MCF 10A (cell line): ENCODE measurements around the gene RBM26. TPM values are rescaled to one million over a fixed set of nuclear protein-coding genes. Genes with fewer than 3 reads are reported as not detected.

ENCODE experiments used
- BruUV-seq: library from RNA; stranded (reverse); fragments of 400-500 nt; replicated peaks from 2 replicates; lab custom pipeline; 2021; lab: Mats Ljungman, UMichigan
- CTCF ChIA-PET: fragments of 300-600 bp; sonication (Branson Sonifier 250); formaldehyde crosslinking; extraction: SDS; loops from one replicate; lab custom pipeline; 2021; ENCODE audit warnings: antibody characterized with exemption, inconsistent platforms; lab: Yijun Ruan, JAX
- POLR2A ChIA-PET: fragments of 300-600, 350-650 bp; sonication (Branson Sonifier 250); formaldehyde crosslinking; extraction: SDS; loops from one replicate; lab custom pipeline; 2020; ENCODE audit warnings: antibody characterized with exemption, inconsistent platforms; lab: Yijun Ruan, JAX
- DNase-seq: peaks from one replicate; pipeline ENCODE4 v3.0.0-alpha.2; 2018; ENCODE audit not compliant: unreplicated experiment
- H3K27ac Mint-ChIP-seq: one replicate; pipeline ENCODE4 v1.8.0; 2022; ENCODE audit warnings: mild to moderate bottlenecking, low read depth, mixed read lengths; ENCODE audit not compliant: unreplicated experiment
- H3K27me3 Mint-ChIP-seq: one replicate; pipeline ENCODE4 v1.8.0; 2022; ENCODE audit warnings: mixed read lengths; ENCODE audit not compliant: insufficient read depth, unreplicated experiment
- H3K36me3 Mint-ChIP-seq: one replicate; pipeline ENCODE4 v1.8.0; 2022; ENCODE audit warnings: mild to moderate bottlenecking, moderate library complexity, mixed read lengths; ENCODE audit not compliant: insufficient read depth, unreplicated experiment
- H3K4me1 Mint-ChIP-seq: one replicate; pipeline ENCODE4 v1.8.0; 2022; ENCODE audit warnings: mixed read lengths; ENCODE audit not compliant: insufficient read depth, unreplicated experiment
- H3K4me3 Mint-ChIP-seq: one replicate; pipeline ENCODE4 v1.8.0; 2022; ENCODE audit warnings: mild to moderate bottlenecking, moderate library complexity, mixed read lengths; ENCODE audit not compliant: unreplicated experiment
- H3K9me3 Mint-ChIP-seq: one replicate; pipeline ENCODE4 v1.8.0; 2022; ENCODE audit warnings: mixed read lengths; ENCODE audit not compliant: unreplicated experiment
- intact Hi-C: fragments of 100-400 bp; cut with micrococcal nuclease; formaldehyde crosslinking; loops from 2 replicates; pipeline ENCODE4 v1.14.1; 2022
- total RNA-seq: library from RNA; stranded (reverse); gene quantifications from 2 replicates; pipeline ENCODE4 v1.2.3, GENCODE V29; 2022
- TF ChIP-seq, protein P1 (sequence below): fragments of 200-600 bp; IDR thresholded peaks from one replicate; pipeline ENCODE4 v1.8.0; 2022; ENCODE audit warnings: antibody characterized with exemption, mild to moderate bottlenecking; ENCODE audit not compliant: unreplicated experiment

The RBM26 gene
- total RNA-seq, 1 experiment from 2014 or later: 72.6 TPM

DNA sequence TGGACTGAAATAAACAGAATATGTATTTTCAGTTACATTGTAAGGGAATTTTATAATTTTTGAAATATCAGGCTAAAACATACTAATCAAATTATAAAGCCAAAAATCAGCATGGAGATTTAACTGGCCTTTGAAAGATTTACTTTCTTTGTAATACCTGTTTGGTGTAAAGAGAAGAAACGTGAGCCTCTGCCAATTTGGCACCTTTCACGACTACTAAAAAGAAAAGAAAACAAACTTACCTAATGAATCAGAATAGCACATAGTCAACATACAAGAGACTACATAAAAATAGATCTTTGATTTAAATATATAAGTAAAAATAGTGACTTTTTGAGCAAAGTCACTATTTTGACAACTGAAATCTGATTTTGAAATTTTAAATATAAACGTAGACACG lies 87.4 kb downstream of the RBM26 start:
- Mint-ChIP-seq H3K27me3 (no peaks in the 10 kb centered on the region), H3K4me3 (no peak overlapping the region), H3K36me3 (peaks cover 73% of the 10 kb centered on the region), H3K4me1 (no peaks in the 10 kb centered on the region), H3K27ac (no peak overlapping the region), H3K9me3 (no peaks in the 10 kb centered on the region)
- DNase-seq: no peak
- CTCF ChIA-PET: no interaction called here
- POLR2A ChIA-PET: no interaction called here
- TF ChIP-seq, protein P1, sequence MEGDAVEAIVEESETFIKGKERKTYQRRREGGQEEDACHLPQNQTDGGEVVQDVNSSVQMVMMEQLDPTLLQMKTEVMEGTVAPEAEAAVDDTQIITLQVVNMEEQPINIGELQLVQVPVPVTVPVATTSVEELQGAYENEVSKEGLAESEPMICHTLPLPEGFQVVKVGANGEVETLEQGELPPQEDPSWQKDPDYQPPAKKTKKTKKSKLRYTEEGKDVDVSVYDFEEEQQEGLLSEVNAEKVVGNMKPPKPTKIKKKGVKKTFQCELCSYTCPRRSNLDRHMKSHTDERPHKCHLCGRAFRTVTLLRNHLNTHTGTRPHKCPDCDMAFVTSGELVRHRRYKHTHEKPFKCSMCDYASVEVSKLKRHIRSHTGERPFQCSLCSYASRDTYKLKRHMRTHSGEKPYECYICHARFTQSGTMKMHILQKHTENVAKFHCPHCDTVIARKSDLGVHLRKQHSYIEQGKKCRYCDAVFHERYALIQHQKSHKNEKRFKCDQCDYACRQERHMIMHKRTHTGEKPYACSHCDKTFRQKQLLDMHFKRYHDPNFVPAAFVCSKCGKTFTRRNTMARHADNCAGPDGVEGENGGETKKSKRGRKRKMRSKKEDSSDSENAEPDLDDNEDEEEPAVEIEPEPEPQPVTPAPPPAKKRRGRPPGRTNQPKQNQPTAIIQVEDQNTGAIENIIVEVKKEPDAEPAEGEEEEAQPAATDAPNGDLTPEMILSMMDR: no peak
- no TSS peak for BruUV-seq
- intact Hi-C loops: no loop called here

DNA sequence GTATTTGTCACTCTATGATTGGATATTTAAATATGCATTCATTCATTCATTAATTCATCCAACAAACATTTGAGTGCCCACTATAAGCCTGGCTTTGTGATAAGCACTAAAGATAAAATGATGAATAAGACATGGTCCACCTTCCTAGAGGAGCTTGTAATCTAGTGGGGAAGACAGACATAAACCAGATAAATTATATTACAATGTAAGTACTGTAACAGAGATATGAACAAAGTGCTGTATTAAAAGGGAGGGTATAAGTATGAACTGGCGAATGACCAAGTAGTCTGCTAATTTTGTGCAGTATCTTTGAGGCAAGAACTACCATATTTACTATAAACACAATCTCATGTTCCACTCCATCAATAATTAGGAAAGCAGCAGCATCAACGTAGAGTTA lies 88.2 kb downstream of the RBM26 start:
- TF ChIP-seq, protein P1: no peak
- Mint-ChIP-seq H3K4me3 (no peak overlapping the region), H3K9me3 (no peaks in the 10 kb centered on the region), H3K27me3 (no peaks in the 10 kb centered on the region), H3K36me3 (peaks cover 77% of the 10 kb centered on the region), H3K4me1 (no peaks in the 10 kb centered on the region), H3K27ac (no peak overlapping the region)
- ChIA-PET CTCF (no interaction called here), POLR2A (no interaction called here)
- no peak for DNase-seq
- no TSS peak for BruUV-seq
- intact Hi-C loops: no loop called here

DNA sequence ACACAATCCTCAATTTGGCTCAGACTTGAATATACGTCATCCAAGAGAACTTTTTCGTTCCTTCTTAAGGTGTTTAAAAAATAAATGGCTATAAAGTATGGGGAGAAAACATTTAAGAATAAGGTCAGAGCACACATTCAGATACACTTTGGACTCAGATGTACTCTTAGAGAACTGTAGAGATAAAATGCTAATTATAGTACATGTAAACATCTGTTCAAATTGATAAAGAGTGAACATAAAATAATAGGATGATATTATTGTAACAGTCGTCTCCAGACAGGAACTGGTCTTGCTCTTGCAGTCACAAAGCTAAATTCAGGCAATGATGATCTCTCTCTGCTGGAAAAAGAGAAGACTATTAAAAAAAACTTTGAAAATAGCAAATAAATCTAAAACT lies 91.4 kb downstream of the RBM26 start:
- no TSS peak for BruUV-seq
- TF ChIP-seq, protein P1: no peak
- intact Hi-C loops: no loop called here
- no peak overlapping the region for H3K4me3 Mint-ChIP-seq
- H3K27me3 Mint-ChIP-seq: no peaks in the 10 kb centered on the region
- ChIA-PET CTCF (no interaction called here), POLR2A (interaction anchor here (0.8 kb wide), 1 partner anchor 59 kb away, joined by 3 read pairs; no protein-coding TSS in a partner anchor)
- H3K9me3 Mint-ChIP-seq: no peaks in the 10 kb centered on the region
- peaks cover 54% of the 10 kb centered on the region for H3K36me3 Mint-ChIP-seq
- no peaks in the 10 kb centered on the region for H3K4me1 Mint-ChIP-seq
- peak overlapping the region; percentile 59 for H3K27ac Mint-ChIP-seq
- DNase-seq: no peak

DNA sequence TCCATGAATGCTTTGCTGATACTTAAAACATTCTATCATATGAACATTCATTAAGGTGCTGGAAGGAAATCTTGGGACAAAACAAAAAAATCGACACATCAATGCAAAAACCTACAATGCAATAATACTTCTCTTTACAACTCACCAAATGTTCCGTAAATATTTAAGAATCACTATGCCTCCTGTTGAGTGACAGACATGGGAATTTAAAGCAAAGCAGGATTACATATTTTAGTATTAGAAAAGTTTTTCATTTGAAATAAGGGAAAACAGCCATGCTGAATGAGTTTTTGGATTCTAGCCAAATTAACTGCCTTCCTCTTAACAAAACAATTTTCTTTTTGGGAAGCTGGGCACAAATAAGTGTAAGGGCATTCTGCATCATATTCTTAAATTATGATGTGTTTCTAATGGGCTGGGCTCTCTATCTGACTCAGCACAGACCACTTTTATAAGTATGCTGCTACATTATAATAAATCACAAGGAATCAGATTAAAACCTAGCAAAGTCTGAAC lies 93.7 kb downstream of the RBM26 start:
- ChIA-PET POLR2A (interaction anchor here (1.0 kb wide), 1 partner anchor 9 kb away, joined by 3 read pairs; no protein-coding TSS in a partner anchor), CTCF (no interaction called here)
- Mint-ChIP-seq H3K36me3 (peaks cover 41% of the 10 kb centered on the region), H3K27me3 (no peaks in the 10 kb centered on the region), H3K4me1 (peaks cover 8% of the 10 kb centered on the region), H3K27ac (no peak overlapping the region), H3K9me3 (no peaks in the 10 kb centered on the region), H3K4me3 (no peak overlapping the region)
- DNase-seq: no peak
- TF ChIP-seq, protein P1: no peak
- no TSS peak for BruUV-seq
- intact Hi-C loops: no loop called here
